Stimulated activated CD4-positive, alpha-beta T cell treated with anti-CD3 and anti-CD28 coated beads, Interleukin-4, amount 100 ng/mL, for 48 hours (primary cell): Measurements from ENCODE around the gene SENP3.
"Not testable (repeated sequence)": the region's sequence is repeated elsewhere in the genome, so short reads cannot be mapped to it uniquely, and the experiment has no call there.

Experiments
- DNase-seq, 2 donors: peaks; one replicate each; pipeline ENCODE4 v3.0.0-alpha.2; 2020; ENCODE audit warnings: low read depth in 2 of 2

SENP3 gene

DNA sequence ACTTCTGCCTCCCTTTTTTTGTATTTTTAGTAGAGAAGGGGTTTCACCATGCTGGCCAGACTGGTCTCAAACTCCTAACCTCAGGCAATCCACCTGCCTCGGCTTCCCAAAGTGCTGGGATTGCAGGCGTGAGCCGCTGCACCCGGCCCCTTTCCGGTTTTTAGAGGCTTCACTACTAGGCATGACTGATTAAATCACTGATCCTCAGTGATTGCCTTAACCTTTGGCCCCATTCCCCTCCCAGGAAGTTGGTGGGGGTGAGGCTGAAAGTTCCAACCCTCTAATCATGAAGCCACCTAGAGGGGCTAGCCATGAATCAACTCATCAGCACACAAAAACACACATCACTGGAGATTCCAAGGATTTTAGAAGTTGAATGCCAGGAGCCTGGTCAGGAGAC, 35.8 kb downstream of the SENP3 start:
- DNase-seq, result not testable (repeated sequence)

DNA sequence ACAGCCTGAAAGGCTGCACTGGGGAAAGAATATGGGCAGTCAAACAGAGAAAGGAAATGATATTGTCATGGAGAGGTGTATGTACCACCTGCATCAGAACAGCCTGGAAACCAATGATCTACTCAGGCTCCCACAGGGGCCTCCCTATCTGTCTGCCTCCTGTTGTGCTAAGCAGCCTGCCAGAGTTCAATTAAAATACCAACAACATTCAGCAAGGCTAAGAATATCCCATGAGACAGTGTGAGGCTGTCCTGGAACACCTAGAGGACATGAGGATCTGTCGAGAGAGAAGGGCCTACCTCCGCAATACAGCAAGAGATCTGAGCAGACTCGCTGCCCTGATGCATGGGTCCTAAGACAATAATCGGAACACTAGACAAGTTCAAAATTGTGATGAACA, 44.6 kb downstream of the SENP3 start:
- DNase-seq, result no peak

DNA sequence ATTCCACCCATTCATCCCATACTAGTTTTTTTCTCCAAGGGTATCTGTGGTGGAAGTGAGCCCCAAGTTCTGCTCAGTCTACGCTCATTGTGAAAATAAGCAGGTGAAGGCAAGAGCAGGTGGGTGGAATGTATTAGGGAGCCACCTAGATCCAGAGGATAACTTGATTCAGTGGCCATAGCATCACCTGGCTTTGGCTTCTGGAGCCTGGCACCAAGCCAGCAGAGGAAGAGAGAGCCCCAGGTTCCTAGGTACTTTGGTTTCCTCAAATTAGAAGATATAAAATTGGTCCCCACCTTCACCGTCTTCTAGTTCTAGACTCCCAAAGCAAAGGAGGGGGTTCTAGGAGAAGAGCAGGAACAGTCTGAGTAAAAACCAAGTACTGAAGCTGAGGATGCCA, 48.9 kb downstream of the SENP3 start:
- no peak for DNase-seq

DNA sequence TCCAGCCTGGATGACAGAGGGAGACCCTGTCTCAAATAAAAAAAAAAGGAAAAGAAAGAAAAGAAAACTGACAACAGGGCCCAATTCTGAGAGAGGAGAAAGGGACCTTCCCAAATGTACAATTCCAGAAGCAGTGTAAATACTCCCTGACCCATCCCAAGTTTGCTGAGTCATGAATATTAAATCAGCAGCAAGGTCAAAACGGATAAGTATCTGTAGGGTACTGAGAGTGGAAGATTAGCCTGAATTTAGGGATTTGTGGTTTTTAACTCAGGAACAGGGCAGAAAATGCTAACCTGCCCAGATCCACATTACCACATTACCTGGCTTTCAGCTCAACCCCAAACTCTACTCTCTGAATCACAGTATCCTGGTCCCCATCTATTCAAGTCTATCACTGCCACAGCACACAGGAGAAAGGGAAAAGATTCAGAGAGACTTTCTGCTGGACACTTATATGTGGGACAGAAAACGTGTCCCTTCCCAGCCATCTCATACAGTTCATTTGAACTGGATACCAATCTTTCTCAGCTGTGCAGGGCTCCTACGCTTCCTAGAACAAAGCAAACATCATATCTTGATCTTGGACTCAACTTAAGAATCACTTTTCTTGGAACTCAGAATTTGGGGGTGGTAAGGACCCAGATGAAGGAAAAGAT, 50.0 kb downstream of the SENP3 start:
- no peak for DNase-seq

DNA sequence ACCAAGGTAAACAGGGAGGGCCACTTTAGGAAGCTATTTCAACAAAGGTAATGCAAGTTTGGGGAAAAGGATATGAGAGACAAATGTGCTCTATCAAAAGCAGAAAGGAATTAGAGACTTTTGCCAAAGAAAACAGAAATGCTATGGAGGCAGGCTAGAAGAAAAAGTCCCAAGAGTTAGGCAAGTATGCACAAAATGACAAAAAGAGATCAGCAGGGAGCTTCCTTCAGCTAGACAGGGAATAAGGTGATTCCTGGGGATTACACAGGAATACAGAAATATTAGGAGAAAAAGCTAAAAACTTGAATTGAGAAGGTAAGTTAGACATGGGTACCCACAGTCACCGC, 50.5 kb downstream of the SENP3 start:
- no peak for DNase-seq

DNA sequence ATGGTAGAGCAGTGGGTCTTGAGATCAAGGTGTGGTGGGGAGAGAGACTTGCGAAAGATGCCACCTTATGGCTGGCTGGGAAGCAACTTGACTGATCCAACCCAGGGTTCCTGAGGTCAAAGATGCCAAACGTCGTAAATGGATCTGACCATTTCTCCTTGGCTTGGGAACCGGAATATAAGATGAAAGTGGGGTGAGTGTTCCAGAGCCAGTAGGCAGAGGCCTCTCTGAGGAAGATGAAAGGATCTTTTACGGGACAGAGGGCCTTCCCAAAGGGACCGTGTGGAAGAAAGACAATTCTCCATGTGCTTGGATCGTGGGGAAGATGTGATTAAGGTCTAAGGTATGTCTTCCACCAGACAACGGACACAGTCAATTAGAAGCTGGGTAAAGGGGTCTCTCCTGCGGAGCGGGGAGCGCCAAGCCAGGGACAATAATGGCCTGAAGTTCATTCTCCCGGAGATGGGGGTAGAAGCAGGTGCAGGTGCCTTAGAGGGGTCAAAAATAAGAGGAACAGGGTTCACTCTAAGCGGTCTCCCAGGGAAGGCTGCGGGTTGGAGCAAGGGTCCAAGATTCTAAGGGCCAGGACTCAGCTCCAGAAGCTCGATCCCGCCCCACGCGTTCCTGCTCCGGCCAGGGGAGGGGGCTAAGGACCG, 52.2 kb downstream of the SENP3 start:
- DNase-seq, result no peak

DNA sequence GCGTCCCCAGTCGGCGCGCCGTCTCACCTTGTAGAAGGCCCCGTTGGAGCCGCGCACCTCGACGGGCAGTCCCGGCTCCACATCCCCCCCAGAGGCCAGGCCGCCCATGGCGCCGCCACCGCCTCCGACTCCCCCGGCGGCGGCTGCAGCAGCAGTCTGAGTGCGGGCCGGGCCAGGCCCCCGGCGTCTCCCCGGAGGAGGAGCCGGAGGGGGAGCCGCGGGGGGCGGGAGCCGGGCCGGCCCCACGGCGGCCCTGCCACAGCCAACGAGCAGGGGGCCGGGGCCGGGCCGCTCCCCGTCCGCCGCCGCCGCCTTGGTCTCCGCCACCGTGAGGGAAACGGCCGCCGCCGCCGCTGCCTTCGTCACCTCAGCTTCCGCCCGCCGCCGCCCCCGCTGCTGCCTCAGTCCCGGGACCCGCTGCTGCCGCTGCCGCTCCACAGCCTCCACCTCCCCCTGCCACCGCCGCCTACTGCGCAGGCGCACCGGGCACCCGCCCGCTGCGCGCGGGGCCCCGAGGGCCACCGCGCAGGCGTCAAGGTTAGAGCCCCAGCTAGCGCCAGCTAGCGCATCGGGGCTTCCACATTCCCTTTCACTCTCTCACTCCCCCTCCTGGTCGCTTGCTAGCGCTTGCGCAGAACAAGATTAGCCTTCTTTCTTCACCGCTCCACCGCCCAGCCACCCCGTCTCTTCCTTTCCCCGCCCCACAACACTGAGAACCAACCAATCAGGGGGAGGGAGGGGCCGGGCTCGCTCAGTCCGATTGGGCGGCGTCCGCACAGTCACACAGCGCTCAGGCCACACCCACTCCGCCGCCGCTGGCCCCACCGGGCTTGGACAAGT, 52.9 kb downstream of the SENP3 start, which contains the start of gene FXR2:
FXR2 (minus strand) TSS at position 473 of the 840 bp plus-strand sequence; CDS start at position 108, 365 bp downstream.
- DNase-seq, result peak; percentile 98 to 100

DNA sequence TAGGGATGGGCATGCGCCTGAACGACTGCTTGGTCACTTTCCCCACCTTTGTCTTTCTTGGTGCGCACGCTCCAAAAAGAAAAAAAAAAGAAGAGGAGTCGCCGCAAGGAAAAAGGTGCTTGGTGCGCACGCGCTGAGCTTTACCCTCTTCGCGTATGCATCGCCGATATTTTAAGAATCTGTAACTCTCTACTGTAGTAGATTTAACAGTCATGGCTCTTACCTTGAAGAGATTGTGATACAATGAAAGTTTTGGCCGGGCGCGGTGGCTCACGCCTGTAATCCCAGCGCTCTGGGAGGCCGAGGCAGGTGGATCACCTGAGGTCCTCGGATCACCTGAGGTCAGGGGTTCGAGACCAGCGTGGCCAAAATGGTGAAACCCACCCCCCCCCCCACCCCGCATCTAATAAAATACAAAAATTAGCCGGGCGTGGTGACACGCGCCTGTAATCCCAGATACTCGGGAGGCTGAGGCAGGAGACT, 53.6 kb downstream of the SENP3 start:
- no peak for DNase-seq

DNA sequence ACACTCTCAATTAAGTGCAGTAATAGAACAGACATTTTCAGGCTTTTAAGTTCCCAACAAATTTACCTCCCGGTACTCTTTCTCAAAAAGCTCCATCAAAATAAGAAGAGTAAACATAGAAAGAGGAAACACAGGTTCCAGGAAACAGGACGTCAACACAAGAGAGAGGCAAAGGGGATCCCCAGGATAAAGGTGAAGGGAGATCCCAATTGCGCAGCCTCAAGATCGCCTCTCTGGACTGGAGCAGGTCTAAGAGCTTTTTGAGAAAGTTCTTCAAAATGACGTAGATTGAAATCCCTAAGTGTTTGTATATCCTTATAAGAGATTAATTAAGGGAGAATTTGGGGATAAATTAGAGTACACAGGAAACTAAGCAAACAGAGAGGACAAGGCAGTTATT, 56.9 kb downstream of the SENP3 start:
- no peak for DNase-seq

DNA sequence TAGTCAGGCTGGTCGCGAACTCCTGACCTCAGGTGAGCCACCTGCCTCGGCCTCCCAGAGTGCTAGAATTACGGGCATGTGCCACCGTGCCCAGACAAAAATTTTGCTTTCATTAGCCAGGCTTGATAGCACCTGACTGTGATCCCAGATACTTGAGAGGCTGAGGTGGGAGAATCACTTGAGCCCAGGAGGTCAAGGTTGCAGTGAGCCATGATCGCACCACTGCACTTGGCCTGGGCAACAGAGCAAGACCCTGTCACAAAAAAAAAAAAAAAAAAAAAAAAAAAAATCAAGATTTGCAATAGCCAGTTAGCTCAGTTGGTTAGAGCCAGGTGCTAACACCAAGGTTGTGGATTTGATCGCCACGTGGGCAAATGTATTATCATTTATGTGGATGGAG, 59.1 kb downstream of the SENP3 start:
- DNase-seq, result no peak
